Suprapubic skin (tissue), 4 donors: ENCODE results near the gene CDH22. TPM values are rescaled to one million over a fixed set of nuclear protein-coding genes. Genes with fewer than 3 reads are reported as not detected.

Experiments
- DNase-seq, 2 donors: peaks; one replicate each; pipeline ENCODE4 v3.0.0-alpha.2; 2019; ENCODE audit warnings: low spot score in 2 of 2
- H3K27ac ChIP-seq: fragments of 200-600 bp; sonication (generic); one replicate; pipeline ENCODE4 v1.5.1; 2019
- H3K27me3 ChIP-seq: fragments of 200-600 bp; sonication (generic); one replicate; pipeline ENCODE4 v1.5.1; 2019
- H3K36me3 ChIP-seq: fragments of 200-600 bp; sonication (generic); one replicate; pipeline ENCODE4 v1.5.1; 2019
- H3K4me1 ChIP-seq: fragments of 200-600 bp; sonication (generic); one replicate; pipeline ENCODE4 v1.5.1; 2019
- H3K4me3 ChIP-seq: fragments of 200-600 bp; sonication (generic); one replicate; pipeline ENCODE4 v1.5.1; 2019; ENCODE audit warnings: mild to moderate bottlenecking
- H3K9me3 ChIP-seq: fragments of 200-600 bp; sonication (generic); one replicate; pipeline ENCODE4 v1.5.1; 2019
- CTCF ChIP-seq, 2 donors: fragments of 200-600 bp in 1 of 2; fragments of 450-650 bp in 1 of 2; sonication (generic) in 1 of 2; IDR thresholded peaks; one replicate each; pipeline ENCODE4 v1.5.1; 2016 to 2019; ENCODE audit warnings: antibody characterized with exemption in 2 of 2, mild to moderate bottlenecking in 1 of 2, moderate library complexity in 1 of 2
- EP300 ChIP-seq: sonication (generic); formaldehyde crosslinking; IDR thresholded peaks from one replicate; pipeline ENCODE4 v1.6.1; 2017; ENCODE audit warnings: antibody characterized with exemption
- POLR2A ChIP-seq, 2 donors: fragments of 450-650 bp; IDR thresholded peaks; one replicate each; pipeline ENCODE4 v1.6.1; 2017; ENCODE audit warnings: antibody characterized with exemption in 2 of 2, mild to moderate bottlenecking in 2 of 2, moderate library complexity in 2 of 2
- POLR2AphosphoS5 ChIP-seq, 3 donors: sonication (generic); formaldehyde crosslinking; IDR thresholded peaks; one replicate each; pipeline ENCODE4 v1.6.1; 2017; ENCODE audit warnings: antibody characterized with exemption in 3 of 3
- WGBS: methylation state at CpG from one replicate; pipeline ENCODE4 v1.1.5; 2018; 5-methylcytosine and 5-hydroxymethylcytosine counted together
- total RNA-seq, 4 donors: library from RNA; depleted of rRNA; stranded (reverse); fragments of >200 nt; gene quantifications; one replicate each; pipeline ENCODE4 v1.1.0, GENCODE V29; 2016

The CDH22 gene
- total RNA-seq, 4 donors from 2014 or later = 2.6 to 5.1 (median 3.3) TPM

DNA sequence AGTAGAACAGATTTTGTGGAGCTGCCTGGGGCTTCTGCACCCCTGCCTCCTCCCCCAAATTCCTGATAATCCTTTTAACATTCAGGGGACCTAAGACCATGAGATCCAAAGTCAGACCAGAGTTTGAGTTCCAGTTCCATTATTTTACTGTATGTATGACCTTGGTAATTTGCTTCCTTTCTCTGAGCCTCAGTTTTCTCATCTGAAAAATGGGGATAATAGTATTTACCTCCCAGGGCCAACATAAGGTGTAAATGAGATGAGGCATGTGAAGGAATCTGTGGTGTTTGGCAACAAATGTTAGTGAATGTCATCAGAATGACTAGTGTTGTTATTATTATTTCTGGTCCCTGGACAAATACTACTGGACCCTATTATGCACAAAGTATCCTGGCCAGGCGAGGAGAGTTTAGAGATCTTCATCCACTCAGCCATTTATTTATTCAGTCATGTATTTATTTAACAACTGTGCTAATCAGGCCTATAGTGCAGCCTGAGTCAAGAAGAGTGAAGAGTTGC lies 47.3 kb downstream of the CDH22 start:
- no peak overlapping the region for H3K4me3 ChIP-seq
- no peak for DNase-seq
- H3K4me1 ChIP-seq = no peaks in the 10 kb centered on the region
- 68% methylated on average over 1 of the region's 1 CpG for WGBS
- no peak overlapping the region for H3K27ac ChIP-seq
- H3K36me3 ChIP-seq = no peaks in the 10 kb centered on the region
- peaks cover 45% of the 10 kb centered on the region for H3K27me3 ChIP-seq
- TF ChIP-seq CTCF (IDR thresholded peaks at IDR 0.05) = no peak
- no peak for TF ChIP-seq POLR2A (IDR thresholded peaks at IDR 0.05)
- H3K9me3 ChIP-seq = no peaks in the 10 kb centered on the region

DNA sequence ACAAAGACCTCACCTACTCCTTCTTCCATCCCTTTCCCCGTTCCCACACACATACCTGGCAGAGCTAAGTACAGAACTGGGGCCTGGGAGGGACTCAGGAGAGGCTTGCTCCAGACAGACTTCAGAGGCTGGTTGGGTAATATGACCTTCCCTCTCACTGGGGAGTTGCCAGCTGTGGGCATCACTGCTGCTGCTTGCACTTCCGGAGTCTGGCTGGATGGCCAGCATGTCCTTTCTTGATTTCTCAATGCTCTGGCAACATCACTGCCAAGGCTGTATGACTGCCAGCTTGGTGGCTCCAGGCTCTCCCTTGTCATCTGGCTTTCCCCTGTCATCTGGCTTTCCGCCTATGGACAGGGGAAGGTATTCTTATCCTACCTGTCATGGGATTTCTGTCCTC lies 47.8 kb downstream of the CDH22 start:
- Histone ChIP-seq H3K9me3 (no peaks in the 10 kb centered on the region), H3K4me1 (peaks cover 5% of the 10 kb centered on the region), H3K27me3 (peaks cover 45% of the 10 kb centered on the region), H3K27ac (no peak overlapping the region), H3K4me3 (no peak overlapping the region), H3K36me3 (no peaks in the 10 kb centered on the region)
- WGBS = 51% methylated on average over 3 of the region's 3 CpGs
- TF ChIP-seq POLR2AphosphoS5 (IDR thresholded peaks at IDR 0.05) (no peak), CTCF (IDR thresholded peaks at IDR 0.05) (no peak), POLR2A (IDR thresholded peaks at IDR 0.05) (no peak), EP300 (no peak)
- no peak for DNase-seq

GRCh38 chr20:46259260-46259859 lies 48.9 kb downstream of the CDH22 start:
- DNase-seq = no peak
- Histone ChIP-seq H3K4me3 (no peak overlapping the region), H3K4me1 (peaks cover 7% of the 10 kb centered on the region), H3K27me3 (peaks cover 39% of the 10 kb centered on the region), H3K27ac (no peak overlapping the region), H3K36me3 (no peaks in the 10 kb centered on the region), H3K9me3 (no peaks in the 10 kb centered on the region)
- TF ChIP-seq CTCF (IDR thresholded peaks at IDR 0.05) = no peak
- TF ChIP-seq EP300 = no peak
- no peak for TF ChIP-seq POLR2A (IDR thresholded peaks at IDR 0.05)
- no peak for TF ChIP-seq POLR2AphosphoS5 (IDR thresholded peaks at IDR 0.05)
- 72% methylated on average over 1 of the region's 1 CpG for WGBS

DNA sequence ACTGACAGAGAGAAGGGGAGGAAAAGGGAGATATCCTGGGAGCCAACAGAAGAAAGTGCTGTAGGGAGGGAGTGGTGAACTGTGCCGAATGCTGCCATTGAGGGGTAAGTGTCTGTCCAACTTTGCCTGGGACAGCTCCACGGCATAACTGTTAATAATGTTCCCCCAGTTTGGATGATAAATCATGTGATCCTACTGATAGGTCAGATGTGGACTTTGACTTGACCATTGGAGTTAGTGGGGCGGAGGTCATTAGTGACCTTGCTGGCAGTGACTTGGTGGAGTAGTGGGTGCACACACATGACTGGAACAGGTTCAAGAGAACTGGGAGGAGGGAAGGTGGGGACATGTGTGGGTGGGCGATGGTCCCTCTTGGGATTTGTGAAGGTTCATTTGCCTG lies 50.4 kb downstream of the CDH22 start:
- 80% methylated on average over 4 of the region's 4 CpGs for WGBS
- Histone ChIP-seq H3K36me3 (no peaks in the 10 kb centered on the region), H3K27ac (no peak overlapping the region), H3K9me3 (no peaks in the 10 kb centered on the region), H3K4me1 (peaks cover 7% of the 10 kb centered on the region), H3K4me3 (no peak overlapping the region), H3K27me3 (peaks cover 49% of the 10 kb centered on the region)
- TF ChIP-seq CTCF (IDR thresholded peaks at IDR 0.05) (no peak), POLR2A (IDR thresholded peaks at IDR 0.05) (no peak), POLR2AphosphoS5 (IDR thresholded peaks at IDR 0.05) (no peak), EP300 (no peak)
- no peak for DNase-seq

GRCh38 chr20:46256293-46256692 lies 52.0 kb downstream of the CDH22 start:
- no peak overlapping the region for H3K4me3 ChIP-seq
- H3K9me3 ChIP-seq = no peaks in the 10 kb centered on the region
- peaks cover 60% of the 10 kb centered on the region for H3K27me3 ChIP-seq
- H3K4me1 ChIP-seq = peaks cover 7% of the 10 kb centered on the region
- H3K36me3 ChIP-seq = no peaks in the 10 kb centered on the region
- WGBS = 66% methylated on average over 4 of the region's 4 CpGs
- TF ChIP-seq POLR2A (IDR thresholded peaks at IDR 0.05) = no peak
- TF ChIP-seq CTCF (IDR thresholded peaks at IDR 0.05) = no peak
- no peak for TF ChIP-seq POLR2AphosphoS5 (IDR thresholded peaks at IDR 0.05)
- no peak for TF ChIP-seq EP300
- no peak overlapping the region for H3K27ac ChIP-seq
- no peak for DNase-seq
